H1 (cell line): ENCODE results near the gene HEBP1. TPM values are rescaled to one million over a fixed set of nuclear protein-coding genes. Genes with fewer than 3 reads are reported as not detected.

Source experiments
- CTCF ChIA-PET: fragments of 300-600 bp; sonication (Branson Sonifier 250); formaldehyde crosslinking; loops from one replicate; lab custom pipeline; 2021; ENCODE audit not compliant: partially characterized antibody; lab: Charles Lee
- POLR2A ChIA-PET: fragments of 300-600 bp; sonication (Branson Sonifier 250); formaldehyde crosslinking; loops from one replicate; lab custom pipeline; 2021; ENCODE audit warnings: inconsistent platforms; ENCODE audit not compliant: partially characterized antibody; lab: Charles Lee
- DNase-seq, 2 experiments: peaks; one replicate each; pipeline versions ENCODE4 v3.0.0 to v3.0.0-alpha.2; 2010 to 2022; ENCODE audit warnings: low spot score in 2 of 2, low read depth in 1 of 2, mixed read lengths in 1 of 2
- FAIRE-seq: peaks from 2 replicates; lab custom pipeline; 2011; peaks lifted over from hg19 to GRCh38; lab: Jason Lieb, UNC
- H2AFZ ChIP-seq: 2 replicates; pipeline ENCODE4 v1.8.1; 2012; ENCODE audit warnings: low read length, inconsistent platforms
- H2AK5ac ChIP-seq: 2 replicates; pipeline ENCODE4 v1.6.1; 2013; ENCODE audit warnings: low read depth, low read length
- H2BK120ac ChIP-seq: replicated peaks from 2 replicates; pipeline ENCODE3; 2013; ENCODE audit warnings: low read depth, low read length, inconsistent platforms
- H2BK12ac ChIP-seq: 2 replicates; pipeline ENCODE4 v1.6.1; 2013; ENCODE audit warnings: low read depth, low read length
- H2BK15ac ChIP-seq: 2 replicates; pipeline ENCODE4 v1.6.1; 2013; ENCODE audit warnings: low read length
- H2BK20ac ChIP-seq: 2 replicates; pipeline ENCODE4 v1.6.1; 2013; ENCODE audit warnings: low read length
- H2BK5ac ChIP-seq: 2 replicates; pipeline ENCODE4 v1.6.1; 2013; ENCODE audit warnings: low read depth, low read length
- H3K14ac ChIP-seq: 2 replicates; pipeline ENCODE4 v1.6.1; 2013; ENCODE audit warnings: inconsistent platforms; ENCODE audit not compliant: insufficient read length
- H3K18ac ChIP-seq: 2 replicates; pipeline ENCODE4 v1.6.1; 2013; ENCODE audit warnings: low read length; ENCODE audit errors: extremely low read depth
- H3K23ac ChIP-seq: 2 replicates; pipeline ENCODE4 v1.6.1; 2013; ENCODE audit warnings: inconsistent platforms; ENCODE audit not compliant: insufficient read length
- H3K23me2 ChIP-seq: 2 replicates; pipeline ENCODE4 v1.6.1; 2013; ENCODE audit warnings: low read depth, low read length
- H3K27ac ChIP-seq: 2 replicates; pipeline ENCODE4 v1.6.1; 2011; ENCODE audit warnings: low read depth, low read length, inconsistent platforms
- H3K27me3 ChIP-seq, 4 experiments: replicated peaks in 1 of 4; 1 replicate in 1 of 4; 2 replicates in 3 of 4; pipeline versions ENCODE4 v1.6.1 to v1.8.1; 2011 to 2013; ENCODE audit warnings: low read length in 3 of 4, mild to moderate bottlenecking in 3 of 4, inconsistent platforms in 2 of 4, mixed read lengths in 2 of 4, moderate library complexity in 1 of 4; ENCODE audit not compliant: control insufficient read depth in 3 of 4, insufficient read depth in 3 of 4; ENCODE audit errors: extremely low read depth in 1 of 4
- H3K36me3 ChIP-seq, 4 experiments: 2 replicates each; pipeline versions ENCODE4 v1.6.1 to v1.8.1; 2011 to 2013; ENCODE audit warnings: mild to moderate bottlenecking in 4 of 4, low read length in 3 of 4, moderate library complexity in 2 of 4, control low read depth in 1 of 4, inconsistent platforms in 1 of 4; ENCODE audit not compliant: insufficient read depth in 4 of 4, control insufficient read depth in 2 of 4
- H3K4ac ChIP-seq: replicated peaks from 2 replicates; pipeline ENCODE3; 2013; ENCODE audit warnings: low read length, low read depth, mixed read lengths, inconsistent platforms; ENCODE audit not compliant: insufficient read length
- H3K4me1 ChIP-seq, 4 experiments: replicated peaks in 1 of 4; 1 replicate in 1 of 4; 2 replicates in 3 of 4; pipeline versions ENCODE4 v1.6.1 to v1.8.1; 2011 to 2013; ENCODE audit warnings: low read length in 3 of 4, inconsistent platforms in 2 of 4, mixed read lengths in 1 of 4; ENCODE audit not compliant: insufficient read depth in 4 of 4, control insufficient read depth in 3 of 4
- H3K4me2 ChIP-seq, 2 experiments: 2 replicates each; pipeline versions ENCODE4 v1.6.1 to v1.8.1; 2011 to 2013; ENCODE audit warnings: low read depth in 2 of 2, low read length in 2 of 2, control low read depth in 1 of 2, inconsistent platforms in 1 of 2, mild to moderate bottlenecking in 1 of 2; ENCODE audit not compliant: insufficient read depth in 1 of 2
- H3K4me3 ChIP-seq, 4 experiments: fragments of 200-600, 300-600 bp in 1 of 4; sonication (generic), shearing (Covaris generic), sonication (Bioruptor Twin) in 1 of 4; 2 replicates each; pipeline versions ENCODE4 v1.5.1 to v1.8.1; 2011 to 2016; ENCODE audit warnings: low read length in 4 of 4, low read depth in 3 of 4, control low read depth in 2 of 4, inconsistent platforms in 2 of 4, mild to moderate bottlenecking in 2 of 4, mixed read lengths in 1 of 4, moderate library complexity in 1 of 4; ENCODE audit not compliant: insufficient read depth in 2 of 4; ENCODE audit errors: extremely low read depth in 1 of 4
- H3K56ac ChIP-seq: replicated peaks from 2 replicates; pipeline ENCODE3; 2013; ENCODE audit warnings: low read depth, mild to moderate bottlenecking, mixed read lengths, low read length, inconsistent platforms; ENCODE audit not compliant: insufficient read length
- H3K79me1 ChIP-seq: 2 replicates; pipeline ENCODE4 v1.6.1; 2013; ENCODE audit warnings: low read depth, low read length, control low read depth
- H3K79me2 ChIP-seq, 2 experiments: 2 replicates each; pipeline versions ENCODE4 v1.6.1 to v1.8.1; 2012 to 2013; ENCODE audit warnings: low read length in 2 of 2, mild to moderate bottlenecking in 2 of 2, inconsistent platforms in 1 of 2; ENCODE audit not compliant: insufficient read depth in 2 of 2, control insufficient read depth in 1 of 2
- H3K9ac ChIP-seq, 4 experiments: replicated peaks in 1 of 4; 1 replicate in 1 of 4; 2 replicates in 3 of 4; pipeline versions ENCODE4 v1.6.1 to v1.8.1; 2011 to 2013; ENCODE audit warnings: low read depth in 3 of 4, low read length in 3 of 4, control low read depth in 2 of 4, mild to moderate bottlenecking in 2 of 4, moderate library complexity in 2 of 4, inconsistent platforms in 1 of 4; ENCODE audit errors: extremely low read depth in 1 of 4
- H3K9me3 ChIP-seq, 2 experiments: 2 replicates each; pipeline versions ENCODE4 v1.6.1 to v1.8.1; 2012 to 2013; ENCODE audit warnings: mild to moderate bottlenecking in 2 of 2, moderate library complexity in 2 of 2, control low read depth in 1 of 2, inconsistent platforms in 1 of 2, low read depth in 1 of 2, low read length in 1 of 2, mixed read lengths in 1 of 2; ENCODE audit not compliant: insufficient read depth in 2 of 2
- H4K20me1 ChIP-seq, 2 experiments: replicated peaks in 1 of 2; 2 replicates each; pipeline versions ENCODE3 to v1.8.1; 2011 to 2013; ENCODE audit warnings: inconsistent platforms in 2 of 2, low read length in 2 of 2, mild to moderate bottlenecking in 1 of 2; ENCODE audit not compliant: insufficient read depth in 2 of 2, control insufficient read depth in 1 of 2
- H4K5ac ChIP-seq: 2 replicates; pipeline ENCODE4 v1.6.1; 2013; ENCODE audit warnings: low read length, low read depth, mixed read lengths, inconsistent platforms; ENCODE audit not compliant: insufficient read length
- H4K8ac ChIP-seq: 2 replicates; pipeline ENCODE4 v1.8.0; 2013; ENCODE audit warnings: mild to moderate bottlenecking, moderate library complexity, low read length, inconsistent platforms; ENCODE audit not compliant: insufficient read depth; ENCODE audit errors: extremely low read depth
- H4K91ac ChIP-seq: replicated peaks from 2 replicates; pipeline ENCODE3; 2013; ENCODE audit warnings: low read length, mixed read lengths, inconsistent platforms; ENCODE audit not compliant: insufficient read length
- BACH1 ChIP-seq: IDR thresholded peaks from 2 replicates; pipeline ENCODE4 v1.6.1; 2012; ENCODE audit warnings: low read length, improper control_type of control experiment
- BCL11A ChIP-seq, 2 experiments: IDR thresholded peaks; one replicate each; pipeline ENCODE4 v1.6.1; 2011; ENCODE audit warnings: low read depth in 2 of 2, low read length in 2 of 2, mild to moderate bottlenecking in 2 of 2
- BRCA1 ChIP-seq: IDR thresholded peaks from 2 replicates; pipeline ENCODE4 v1.6.1; 2012; ENCODE audit warnings: low read depth, low read length, improper control_type of control experiment
- KDM1A ChIP-seq: fragments of 200-600, 300-600 bp; sonication (generic); IDR thresholded peaks from 2 replicates; pipeline ENCODE4 v1.7.1; 2016; ENCODE audit warnings: mild to moderate bottlenecking, low read length, borderline replicate concordance
- KDM5A ChIP-seq: fragments of 200-600 bp; IDR thresholded peaks from 2 replicates; pipeline ENCODE4 v1.7.1; 2012; ENCODE audit warnings: mild to moderate bottlenecking, low read length, inconsistent platforms, mixed read lengths
- MAFK ChIP-seq: IDR thresholded peaks from 2 replicates; pipeline ENCODE4 v1.6.1; 2012; ENCODE audit warnings: low read depth, mild to moderate bottlenecking, improper control_type of control experiment, low read length
- POLR2AphosphoS5 ChIP-seq: IDR thresholded peaks from 2 replicates; pipeline ENCODE4 v1.6.1; 2011; ENCODE audit warnings: low read depth, low read length
- SP1 ChIP-seq: IDR thresholded peaks from 2 replicates; pipeline ENCODE4 v1.6.1; 2011; ENCODE audit warnings: low read depth, low read length
- TCF12 ChIP-seq: IDR thresholded peaks from 2 replicates; pipeline ENCODE4 v1.6.1; 2011; ENCODE audit warnings: low read depth, mild to moderate bottlenecking, low read length
- WGBS, 2 experiments: shearing (Covaris generic) in 1 of 2; methylation state at CpG; one replicate each; pipeline versions ENCODE4 v1.1.6 to v1.1.7; 2013 to 2015; ENCODE audit warnings: low lambda C conversion rate in 2 of 2, mixed read lengths in 2 of 2, inconsistent platforms in 1 of 2, low coverage in 1 of 2, missing lambda C conversion rate in 1 of 2; ENCODE audit not compliant: insufficient replicate concordance in 2 of 2, insufficient coverage in 1 of 2, insufficient read length in 1 of 2; ENCODE audit errors: extremely low coverage in 1 of 2, missing lambda C conversion rate in 1 of 2; 5-methylcytosine and 5-hydroxymethylcytosine counted together
- polyA plus RNA-seq, 7 experiments: library from polyadenylated mRNA; depleted of rRNA in 3 of 7; stranded (reverse) in 5 of 7; unstranded in 2 of 7; fragments of >200 nt in 5 of 7; fragments of 200-250 nt in 2 of 7; gene quantifications; 1 replicate in 5 of 7; 2 replicates in 1 of 7; 4 replicates in 1 of 7; pipeline versions ENCODE4 v1.2.1 to v1.2.3, GENCODE V29; 2011 to 2013; ENCODE audit warnings: missing spikeins in 2 of 7, mixed read lengths in 2 of 7
- total RNA-seq: library from RNA; stranded (reverse); fragmentation: NEBNext Ultra II Directional; extraction: Animal tissue kit (Norgen Biotek cat#: 25700); gene quantifications from 2 replicates; pipeline ENCODE4 v1.2.1, GENCODE V29; 2021
- TF ChIP-seq, protein P1 (sequence below): IDR thresholded peaks from 2 replicates; pipeline ENCODE4 v1.6.1; 2011; ENCODE audit warnings: low read depth, mild to moderate bottlenecking, low read length; ENCODE audit not compliant: insufficient read depth

HEBP1 gene
- total and polyA plus RNA-seq, 2 of the 8 experiments (the other 6 are each of a cell fraction or from before 2014, with no cell fraction given) = 30.8 to 56.1 TPM

- Histone ChIP-seq H3K23me2 (no peaks in the 10 kb centered on the region), H2BK5ac (no peak overlapping the region), H4K20me1 (no peaks in the 10 kb centered on the region), H3K27ac (no peak overlapping the region), H3K79me1 (no peaks in the 10 kb centered on the region), H2BK20ac (no peak overlapping the region), H3K14ac (no peak overlapping the region), H2AFZ (no peak overlapping the region), H4K8ac (no peak overlapping the region), H3K23ac (no peak overlapping the region), H2BK120ac (no peak overlapping the region), H3K27me3 (no peaks in the 10 kb centered on the region), H3K4me2 (no peak overlapping the region), H3K56ac (no peak overlapping the region), H3K9me3 (no peaks in the 10 kb centered on the region), H3K4ac (no peak overlapping the region), H2AK5ac (no peak overlapping the region), H3K36me3 (no peaks in the 10 kb centered on the region), H3K4me3 (no peak overlapping the region), H3K18ac (no peak overlapping the region), H3K79me2 (no peaks in the 10 kb centered on the region), H4K91ac (no peak overlapping the region), H3K4me1 (no peaks in the 10 kb centered on the region), H2BK12ac (no peak overlapping the region), H3K9ac (no peak overlapping the region), H4K5ac (no peak overlapping the region), H2BK15ac (no peak overlapping the region)
- WGBS, 2 experiments = 89% methylated on average over 5 of the region's 5 CpGs; no CpG with 5 or more reads in 1 of the 2 experiments
- DNase-seq (no peak), FAIRE-seq (no peak)
- ChIA-PET CTCF (interaction anchor here (0.7 to 1.4 kb wide), 4 partner anchors 22 to 273 kb away, joined by 3 to 4 read pairs (median 4); no protein-coding TSS in a partner anchor), POLR2A (no interaction called here)
- TF ChIP-seq BACH1 (no peak), KDM5A (no peak), MAFK (no peak), TCF12 (no peak), BRCA1 (no peak), SP1 (no peak), POLR2AphosphoS5 (no peak), KDM1A (no peak), BCL11A (IDR thresholded peaks at IDR 0.05; ENCODE audit: low read depth in 2 of 2, low read length in 2 of 2) (no peak)
- TF ChIP-seq, protein P1, sequence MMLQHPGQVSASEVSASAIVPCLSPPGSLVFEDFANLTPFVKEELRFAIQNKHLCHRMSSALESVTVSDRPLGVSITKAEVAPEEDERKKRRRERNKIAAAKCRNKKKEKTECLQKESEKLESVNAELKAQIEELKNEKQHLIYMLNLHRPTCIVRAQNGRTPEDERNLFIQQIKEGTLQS = no peak
Measured at GRCh38 chr12:12938541-12938940, 61.5 kb downstream of the HEBP1 start.
